Brain microvascular endothelial cell (primary cell): ENCODE measurements around the gene GLP1R.

Experiments used
- DNase-seq: peaks from one replicate; pipeline ENCODE4 v3.0.0-alpha.2; 2020
- H3K27ac ChIP-seq: fragments of 250-450 bp; sonication (Bioruptor Pico); 2 replicates; pipeline ENCODE4 v1.5.1; 2020; ENCODE audit warnings: mild to moderate bottlenecking, moderate library complexity
- H3K27me3 ChIP-seq: fragments of 250-450 bp; sonication (Bioruptor Pico); replicated peaks from 2 replicates; pipeline ENCODE4 v1.5.1; 2020; ENCODE audit warnings: mild to moderate bottlenecking
- H3K36me3 ChIP-seq: fragments of 250-450 bp; sonication (Bioruptor Pico); replicated peaks from 2 replicates; pipeline ENCODE4 v1.5.1; 2020; ENCODE audit warnings: mild to moderate bottlenecking
- H3K4me3 ChIP-seq: 2 replicates; pipeline ENCODE4 v1.5.1; 2011; ENCODE audit warnings: low read depth, mild to moderate bottlenecking, control low read depth, low read length, moderate library complexity
- CTCF ChIP-seq: IDR thresholded peaks from 2 replicates; pipeline ENCODE4 v1.5.1; 2011; ENCODE audit warnings: low read depth, mild to moderate bottlenecking, moderate library complexity, low read length, control low read depth, inconsistent platforms; ENCODE audit errors: missing control alignments
- in situ Hi-C: cut with HindIII; loops from 2 replicates; pipeline ENCODE4 v1.10.0; 2017; ENCODE audit warnings: low sequenced_read_pairs, low pct_ligation_motif_present

GLP1R gene

GRCh38 chr6:39107641-39108040 lies 59.1 kb downstream of the GLP1R start:
- Histone ChIP-seq H3K4me3 (no peak overlapping the region), H3K36me3 (no peaks in the 10 kb centered on the region), H3K27me3 (no peaks in the 10 kb centered on the region), H3K27ac (no peak overlapping the region)
- in situ Hi-C loops, result no loop called here
- DNase-seq, result no peak
- TF ChIP-seq CTCF, result no peak

- no peak for TF ChIP-seq CTCF
- Histone ChIP-seq H3K27me3 (no peaks in the 10 kb centered on the region), H3K27ac (no peak overlapping the region), H3K36me3 (no peaks in the 10 kb centered on the region), H3K4me3 (no peak overlapping the region)
- DNase-seq, result no peak
- in situ Hi-C loops, result no loop called here
Observed at GRCh38 chr6:39108041-39108839, 59.7 kb downstream of the GLP1R start.

- Histone ChIP-seq H3K36me3 (no peaks in the 10 kb centered on the region), H3K4me3 (no peak overlapping the region), H3K27ac (no peak overlapping the region), H3K27me3 (no peaks in the 10 kb centered on the region)
- in situ Hi-C loops, result no loop called here
- TF ChIP-seq CTCF, result no peak
- no peak for DNase-seq
Observed at GRCh38 chr6:39111280-39111679, 62.7 kb downstream of the GLP1R start.

GRCh38 chr6:39113788-39114187 lies 65.2 kb downstream of the GLP1R start:
- no peak overlapping the region for H3K27ac ChIP-seq
- no peaks in the 10 kb centered on the region for H3K27me3 ChIP-seq
- peak overlapping the region; percentile 78 for H3K4me3 ChIP-seq
- DNase-seq, result no peak
- in situ Hi-C loops, result no loop called here
- no peak for TF ChIP-seq CTCF
- H3K36me3 ChIP-seq, result no peaks in the 10 kb centered on the region

- no peak for DNase-seq
- H3K4me3 ChIP-seq, result peak overlapping the region; percentile 78
- no peaks in the 10 kb centered on the region for H3K27me3 ChIP-seq
- in situ Hi-C loops, result no loop called here
- TF ChIP-seq CTCF, result no peak
- no peak overlapping the region for H3K27ac ChIP-seq
- no peaks in the 10 kb centered on the region for H3K36me3 ChIP-seq
Observed at GRCh38 chr6:39114388-39114703, 65.8 kb downstream of the GLP1R start.
